ENCODE data around the gene SLC16A12.

DNA sequence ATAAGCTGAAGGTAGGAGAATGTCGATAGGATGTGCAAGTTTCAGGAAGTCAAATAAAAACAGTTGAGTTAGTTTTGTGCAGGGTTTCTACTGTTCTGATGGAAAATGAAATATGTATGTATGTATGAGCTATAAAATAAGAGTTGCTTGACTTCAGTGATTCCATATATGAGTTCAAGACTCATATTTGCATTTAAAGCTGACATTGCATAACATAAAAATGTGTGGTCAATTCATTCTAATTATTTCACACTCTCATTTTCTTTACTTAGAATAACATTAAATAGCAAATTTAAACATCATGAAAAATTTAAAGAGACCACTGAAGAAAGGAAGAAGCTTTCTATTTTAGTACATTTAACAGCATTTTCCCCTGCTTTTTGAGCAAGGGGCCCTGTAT is 83.2 kb downstream of the SLC16A12 start:
- TF ChIP-seq POLR2A (IDR thresholded peaks at IDR 0.05; ENCODE audit: low read depth, low read length) (no peak), POLR2AphosphoS5 (IDR thresholded peaks at IDR 0.05; ENCODE audit: low read depth, low read length) (no peak), TAF1 (IDR thresholded peaks at IDR 0.05; ENCODE audit: borderline replicate concordance, low read depth, low read length) (no peak)
